ENCODE measurements around the gene CAMP. TPM values are rescaled to one million over a fixed set of nuclear protein-coding genes. Genes with fewer than 3 reads are reported as not detected.

Gene CAMP
- total RNA-seq, 4 donors from 2014 or later = not detected

- intact Hi-C loops (cut with DNase I; ENCODE audit: low total_unique reads) (no loop called here), in situ Hi-C loops (cut with MboI; ENCODE audit: low pct_ligation_motif_present in 1 of 4, low pct_unique_long_range_greater_than_20kb in 1 of 4, low sequenced_read_pairs in 3 of 4) (no loop called here)
- Histone ChIP-seq H3K36me3 (peaks cover 0 to 7% (median 3%) of the 10 kb centered on the region in 4 donors), H3K9me3 (no peaks in the 10 kb centered on the region), H3K4me3 (no peak overlapping the region), H3K27me3 (no peaks in the 10 kb centered on the region), H3K4me1 (peaks cover 0 to 28% (median 12%) of the 10 kb centered on the region in 4 donors), H3K27ac (no peak overlapping the region)
- no peak for TF ChIP-seq POLR2A (IDR thresholded peaks at IDR 0.05)
- TF ChIP-seq POLR2AphosphoS5 (IDR thresholded peaks at IDR 0.05) = no peak
- no peak for TF ChIP-seq EP300 (IDR thresholded peaks at IDR 0.05; ENCODE audit: low read depth)
- DNase-seq = no peak
- WGBS, 2 donors (ENCODE audit: low coverage in 1 of 2) = 95% methylated on average over 7 of the region's 7 CpGs; no CpG with 5 or more reads in 1 of the 2 donors
Measured at GRCh38 chr3:48245136-48245535, 21.8 kb downstream of the CAMP start.

DNA sequence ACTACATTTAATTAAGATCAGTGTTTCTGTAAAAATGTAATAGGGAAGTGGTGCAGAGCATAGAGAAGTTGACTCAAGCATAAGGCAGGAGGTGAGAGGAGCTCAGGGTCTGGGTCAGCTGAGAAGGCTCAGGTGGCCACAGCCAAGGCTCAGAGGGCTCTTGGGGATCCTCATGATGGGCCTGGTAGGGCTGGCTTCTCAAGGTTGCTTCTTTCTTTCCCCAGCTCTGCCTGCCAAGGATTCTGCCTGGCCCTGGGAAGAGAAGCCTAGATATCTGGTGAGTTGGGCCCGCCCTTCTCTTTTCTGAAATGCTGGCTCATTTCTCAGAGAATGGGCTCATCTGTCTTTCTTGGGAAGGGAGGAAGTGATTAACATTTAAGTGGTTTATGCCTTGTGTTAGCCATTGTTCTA lies 24.1 kb downstream of the CAMP start:
- peaks cover 0 to 14% (median under 1%) of the 10 kb centered on the region in 4 donors for H3K4me1 ChIP-seq
- H3K4me3 ChIP-seq = no peak overlapping the region
- peaks cover 0 to 7% (median 3%) of the 10 kb centered on the region in 4 donors for H3K36me3 ChIP-seq
- WGBS, 2 donors (ENCODE audit: low coverage in 1 of 2) = 40 to 81% methylated on average over 1 of the region's 1 CpG
- no peak for DNase-seq
- no peak overlapping the region for H3K27ac ChIP-seq
- H3K27me3 ChIP-seq = no peaks in the 10 kb centered on the region
- TF ChIP-seq POLR2A (IDR thresholded peaks at IDR 0.05) = no peak
- no peak for TF ChIP-seq POLR2AphosphoS5 (IDR thresholded peaks at IDR 0.05)
- no peak for TF ChIP-seq EP300 (IDR thresholded peaks at IDR 0.05; ENCODE audit: low read depth)
- TF ChIP-seq CTCF (IDR thresholded peaks at IDR 0.05) = no peak
- intact Hi-C loops (cut with DNase I; ENCODE audit: low total_unique reads) (no loop called here), in situ Hi-C loops (cut with MboI; ENCODE audit: low pct_ligation_motif_present in 1 of 4, low pct_unique_long_range_greater_than_20kb in 1 of 4, low sequenced_read_pairs in 3 of 4) (no loop called here)
- no peaks in the 10 kb centered on the region for H3K9me3 ChIP-seq

- H3K4me3 ChIP-seq = no peak overlapping the region
- in situ Hi-C loops (cut with MboI; ENCODE audit: low pct_ligation_motif_present in 1 of 4, low pct_unique_long_range_greater_than_20kb in 1 of 4, low sequenced_read_pairs in 3 of 4) (no loop called here), intact Hi-C loops (cut with DNase I; ENCODE audit: low total_unique reads) (no loop called here)
- H3K36me3 ChIP-seq = peaks cover 0 to 7% (median 3%) of the 10 kb centered on the region in 4 donors
- 75 to 79% methylated on average over 4 of the region's 4 CpGs for WGBS, 2 donors (ENCODE audit: low coverage in 1 of 2)
- H3K27ac ChIP-seq = no peak overlapping the region
- H3K27me3 ChIP-seq = no peaks in the 10 kb centered on the region
- H3K9me3 ChIP-seq = no peaks in the 10 kb centered on the region
- no peak for DNase-seq
- TF ChIP-seq EP300 (IDR thresholded peaks at IDR 0.05; ENCODE audit: low read depth) = no peak
- peaks cover 0 to 5% (median 0%) of the 10 kb centered on the region in 4 donors for H3K4me1 ChIP-seq
Measured at GRCh38 chr3:48248095-48248850, 25.0 kb downstream of the CAMP start.

DNA sequence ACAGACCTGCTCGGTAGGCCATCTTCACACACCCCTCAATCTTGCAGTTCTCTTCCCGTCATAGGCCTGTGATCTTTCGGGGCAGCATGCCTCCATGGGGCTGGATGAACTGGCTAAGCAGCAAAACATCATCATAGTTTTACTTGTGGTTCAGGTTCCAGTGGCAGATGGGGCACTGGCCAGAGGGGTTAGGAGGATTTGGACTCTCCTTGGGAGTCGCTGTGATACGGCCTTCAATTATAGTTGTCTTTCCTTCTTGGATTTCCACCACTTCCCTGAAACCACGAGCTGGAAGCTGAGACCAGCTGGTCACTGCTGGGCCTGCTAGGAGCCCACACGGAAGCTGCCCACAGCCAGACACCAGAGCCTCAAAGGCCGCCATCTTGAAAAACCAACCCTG lies 33.3 kb downstream of the CAMP start:
- no peak overlapping the region for H3K27ac ChIP-seq
- 80 to 90% methylated on average over 2 to 8 of the region's 8 CpGs for WGBS, 2 donors (ENCODE audit: low coverage in 1 of 2)
- intact Hi-C loops (cut with DNase I; ENCODE audit: low total_unique reads) (no loop called here), in situ Hi-C loops (cut with MboI; ENCODE audit: low pct_ligation_motif_present in 1 of 4, low pct_unique_long_range_greater_than_20kb in 1 of 4, low sequenced_read_pairs in 3 of 4) (no loop called here)
- H3K4me1 ChIP-seq = no peaks in the 10 kb centered on the region
- DNase-seq = no peak
- peaks cover 0 to 5% of the 10 kb centered on the region in 2 donors for H3K9me3 ChIP-seq
- TF ChIP-seq CTCF (IDR thresholded peaks at IDR 0.05) (no peak), EP300 (IDR thresholded peaks at IDR 0.05; ENCODE audit: low read depth) (no peak), POLR2A (IDR thresholded peaks at IDR 0.05) (no peak), POLR2AphosphoS5 (IDR thresholded peaks at IDR 0.05) (no peak)
- H3K36me3 ChIP-seq = no peaks in the 10 kb centered on the region
- H3K4me3 ChIP-seq = no peak overlapping the region
- no peaks in the 10 kb centered on the region for H3K27me3 ChIP-seq

GRCh38 chr3:48258530-48258929 lies 35.2 kb downstream of the CAMP start:
- 100% methylated on average over 1 of the region's 1 CpG for WGBS, 2 donors (ENCODE audit: low coverage in 1 of 2)
- no peaks in the 10 kb centered on the region for H3K4me1 ChIP-seq
- no peaks in the 10 kb centered on the region for H3K27me3 ChIP-seq
- TF ChIP-seq CTCF (IDR thresholded peaks at IDR 0.05) (no peak), EP300 (IDR thresholded peaks at IDR 0.05; ENCODE audit: low read depth) (no peak), POLR2AphosphoS5 (IDR thresholded peaks at IDR 0.05) (no peak), POLR2A (IDR thresholded peaks at IDR 0.05) (no peak)
- peaks cover 0 to 11% (median 0%) of the 10 kb centered on the region in 4 donors for H3K36me3 ChIP-seq
- intact Hi-C loops (cut with DNase I; ENCODE audit: low total_unique reads) (no loop called here), in situ Hi-C loops (cut with MboI; ENCODE audit: low pct_ligation_motif_present in 1 of 4, low pct_unique_long_range_greater_than_20kb in 1 of 4, low sequenced_read_pairs in 3 of 4) (no loop called here)
- H3K4me3 ChIP-seq = no peak overlapping the region
- H3K9me3 ChIP-seq = peaks cover 0 to 5% of the 10 kb centered on the region in 2 donors
- DNase-seq = no peak
- H3K27ac ChIP-seq = no peak overlapping the region
